HG02840 (cell line): ENCODE measurements around the gene APBB2.

Experiments
- ATAC-seq: cut with Tn5 transposase; IDR thresholded peaks from one replicate; pipeline ENCODE4 v1.9.1; 2021; ENCODE audit warnings: mild to moderate bottlenecking, moderate library complexity, moderate number of reproducible peaks; ENCODE audit not compliant: unreplicated experiment, low FRiP score

Gene APBB2

DNA sequence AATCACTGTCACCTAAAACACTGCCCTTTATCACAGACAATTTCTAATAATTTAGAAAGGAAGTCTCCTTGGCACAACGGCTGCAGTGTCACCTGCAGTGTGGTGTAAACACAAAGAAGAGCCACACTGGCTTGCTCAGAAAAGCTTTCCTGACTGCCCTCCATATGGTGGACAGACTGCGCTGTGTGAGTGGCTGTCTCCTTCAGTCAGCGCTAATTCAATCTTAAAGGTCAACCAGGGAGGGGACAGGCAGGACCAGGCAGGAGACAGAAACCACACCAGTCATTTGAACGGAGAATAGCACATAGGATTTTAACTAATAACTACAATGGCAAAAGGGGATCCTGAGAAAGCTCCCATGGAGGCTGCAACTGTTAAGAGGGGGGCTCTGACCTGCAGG lies 332.5 kb downstream of the APBB2 start:
- no peak for ATAC-seq

DNA sequence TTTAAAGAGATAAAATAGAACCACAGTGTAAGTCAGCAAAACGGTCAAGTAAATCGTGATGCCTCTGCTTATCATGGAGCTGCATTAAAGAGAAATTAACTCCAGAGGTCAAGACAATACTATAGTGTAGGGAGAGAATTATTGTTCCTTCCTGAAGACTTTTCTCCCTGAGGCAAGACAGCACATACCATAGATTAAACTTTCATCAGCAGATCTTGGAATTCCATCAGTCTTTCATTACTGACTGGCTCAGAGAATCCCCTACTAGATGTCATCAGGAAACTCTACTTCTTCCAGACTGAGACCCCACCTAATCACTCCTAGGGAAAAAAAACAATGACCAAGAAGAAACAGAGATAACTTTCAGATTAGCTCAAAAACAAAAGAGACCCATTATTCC lies 333.2 kb downstream of the APBB2 start:
- ATAC-seq: no peak

DNA sequence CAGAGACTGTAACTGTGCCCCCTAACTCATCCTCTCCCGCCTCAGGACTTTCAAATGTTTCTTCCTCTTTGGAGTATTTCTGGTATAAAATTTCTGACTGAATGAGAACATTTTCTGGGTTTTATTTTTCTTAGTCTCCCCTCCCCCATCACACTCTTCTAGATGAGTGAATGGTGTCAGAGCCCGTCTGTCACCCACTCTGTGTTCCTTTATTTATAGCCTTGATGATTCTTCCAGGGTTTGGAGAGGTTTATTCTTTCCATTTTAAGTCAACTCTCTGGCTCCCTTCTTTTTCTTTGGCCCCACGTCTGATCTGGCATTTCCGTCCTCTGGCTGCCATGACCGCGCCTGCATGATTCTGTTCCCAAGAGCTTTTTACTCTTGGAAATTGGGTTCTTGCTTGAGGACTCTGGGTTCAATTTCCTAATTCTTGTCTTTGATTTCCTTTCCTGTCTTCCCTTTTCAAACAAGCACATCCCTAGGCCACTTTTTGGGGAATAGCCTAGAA lies 335.7 kb downstream of the APBB2 start:
- no peak for ATAC-seq

DNA sequence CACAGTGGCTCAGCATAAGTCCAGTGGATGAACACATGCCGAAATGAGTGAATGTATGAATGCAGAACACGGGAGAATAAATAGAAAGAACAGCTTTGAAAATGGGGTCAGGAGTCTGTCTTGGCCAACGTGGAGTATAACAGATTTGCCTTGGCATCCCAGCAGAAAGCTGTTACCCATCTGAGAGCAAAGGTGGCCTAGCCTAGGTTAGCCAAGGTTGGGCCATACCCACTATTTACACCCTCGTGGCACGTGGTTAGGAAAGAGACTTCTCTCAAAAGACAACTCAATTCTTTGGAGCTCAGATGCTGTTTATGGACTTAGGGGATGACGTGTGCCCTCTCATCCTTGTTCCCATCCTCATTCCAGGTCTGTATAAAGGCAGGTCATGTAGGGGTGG lies 337.3 kb downstream of the APBB2 start:
- ATAC-seq: no peak

DNA sequence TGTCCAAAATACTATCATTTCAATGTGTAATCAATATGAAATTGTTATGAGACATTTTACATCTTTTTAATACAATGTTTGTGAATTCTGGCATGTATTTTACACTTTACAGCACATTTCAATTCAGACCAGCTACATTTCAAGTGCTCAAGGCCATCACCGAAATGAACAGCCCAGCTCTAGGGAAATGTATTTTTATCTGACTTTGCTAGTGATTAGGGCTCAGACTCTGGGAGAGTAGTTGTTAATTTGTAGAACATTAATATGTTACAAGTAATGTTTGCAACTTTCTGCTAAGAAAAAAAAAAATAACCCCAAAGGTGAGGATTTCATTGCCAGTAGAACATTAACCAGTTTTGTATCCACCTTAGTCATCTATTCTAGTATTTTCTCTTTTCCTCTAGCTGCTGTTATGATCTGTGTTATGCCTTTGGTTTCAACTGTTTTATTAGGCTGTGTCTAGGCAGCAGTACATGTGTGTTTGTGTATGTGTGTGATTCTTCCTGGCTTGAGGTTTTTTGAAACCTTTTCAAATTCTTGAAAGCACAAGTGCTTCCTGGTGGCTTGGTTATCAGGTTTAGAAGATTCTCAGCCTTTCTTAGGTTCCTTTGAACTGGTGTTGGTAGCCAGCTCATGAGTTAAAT lies 338.7 kb downstream of the APBB2 start:
- no peak for ATAC-seq

DNA sequence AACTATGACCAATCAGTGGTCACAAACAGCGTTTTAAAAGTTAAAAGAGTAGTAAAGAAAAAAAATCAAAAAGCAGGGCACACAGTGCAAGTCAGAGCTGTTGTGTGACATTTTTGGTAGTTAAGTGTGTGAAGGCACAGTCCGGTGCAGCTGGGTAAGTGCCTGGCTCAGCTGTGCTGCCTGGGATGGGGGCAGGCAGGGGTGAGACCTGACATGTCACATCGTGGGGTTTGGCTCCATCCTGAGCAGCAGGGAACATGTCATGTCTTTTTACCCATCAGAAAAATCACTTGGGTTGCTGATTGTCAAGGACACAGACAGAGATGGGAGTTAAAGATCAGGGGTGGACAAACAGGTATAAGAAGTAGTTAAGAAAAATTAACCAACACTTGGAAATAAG lies 339.4 kb downstream of the APBB2 start:
- ATAC-seq: no peak

DNA sequence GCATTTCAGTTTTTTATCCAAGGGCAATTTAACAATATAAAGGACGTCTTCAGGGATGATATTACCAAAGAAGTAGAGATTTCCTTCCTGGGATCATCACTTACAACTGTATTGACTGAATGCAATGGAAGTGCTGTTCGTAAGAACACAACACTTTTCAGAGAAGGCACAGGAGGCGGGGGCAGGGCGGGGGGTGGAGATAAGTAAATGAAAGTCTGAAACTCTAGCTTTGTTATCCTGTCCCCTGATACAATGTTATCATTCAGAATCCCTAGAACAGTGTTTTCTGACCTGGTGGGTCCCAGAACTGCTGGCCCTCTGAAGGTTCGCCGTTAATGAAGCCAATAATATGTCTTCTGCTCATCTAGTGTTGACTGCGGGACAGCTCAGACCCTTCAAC lies 340.0 kb downstream of the APBB2 start:
- ATAC-seq: no peak

DNA sequence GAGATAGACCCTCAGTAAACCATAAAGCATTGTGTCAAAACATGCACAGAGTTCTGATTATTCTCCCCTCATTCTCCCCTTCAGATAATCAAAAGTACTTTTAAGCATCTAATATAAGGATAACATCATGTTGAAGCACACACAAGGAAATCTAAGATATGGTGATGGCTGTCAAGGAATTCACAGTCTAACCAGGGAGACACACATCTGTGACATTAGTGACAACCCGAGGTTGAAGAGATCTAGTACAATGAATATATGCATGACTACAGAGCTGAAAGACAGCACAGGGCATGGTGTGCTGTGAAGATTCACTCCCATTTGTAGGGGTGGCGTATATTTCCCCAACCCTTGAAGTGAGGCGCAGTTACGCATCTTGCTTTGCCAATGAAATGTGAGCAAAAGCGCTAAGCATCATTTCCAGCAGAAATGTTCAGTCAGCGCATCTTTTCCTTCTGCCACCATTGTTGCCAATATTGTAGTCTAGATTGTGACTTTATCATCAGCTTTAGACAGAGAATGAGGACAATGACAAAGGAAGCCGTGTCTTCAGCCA lies 342.6 kb downstream of the APBB2 start:
- ATAC-seq: no peak

DNA sequence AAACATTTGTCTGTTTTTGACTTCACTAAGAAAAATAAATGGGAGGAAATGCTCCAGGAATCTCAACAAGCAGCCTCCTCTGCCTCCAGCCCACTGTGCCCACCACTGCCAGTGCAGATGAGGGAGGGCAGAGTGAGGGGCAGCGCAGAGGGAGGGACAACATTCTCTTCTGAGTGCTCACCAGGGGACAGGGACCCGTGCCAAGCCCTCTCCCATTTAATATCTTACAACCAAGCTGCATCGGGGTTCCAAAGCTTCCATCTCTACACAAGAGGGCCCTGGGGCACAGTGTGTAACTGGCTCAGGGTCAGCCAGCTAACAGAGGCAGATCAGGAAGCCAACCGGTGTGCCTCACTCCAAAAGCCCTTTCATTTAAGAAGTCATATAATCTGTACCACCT lies 344.2 kb downstream of the APBB2 start:
- ATAC-seq: no peak

DNA sequence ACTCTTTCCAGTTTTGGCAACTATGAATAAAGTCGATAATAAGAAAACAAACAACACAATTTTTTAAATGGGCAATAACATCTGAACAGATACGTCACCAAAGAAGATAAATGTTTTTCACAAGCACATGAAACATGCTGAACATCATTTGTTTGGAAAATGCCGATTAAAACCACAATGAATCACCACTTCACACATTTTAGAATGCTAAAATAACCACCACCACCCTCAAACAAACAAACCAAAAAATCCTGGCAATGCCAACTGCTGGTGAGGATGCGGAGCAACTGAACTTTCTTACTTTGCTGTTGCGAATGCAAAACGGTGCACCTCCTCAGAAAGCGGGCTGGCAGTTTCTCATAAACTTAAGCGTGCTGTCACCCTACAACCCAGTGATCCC lies 348.6 kb downstream of the APBB2 start:
- ATAC-seq: no peak

DNA sequence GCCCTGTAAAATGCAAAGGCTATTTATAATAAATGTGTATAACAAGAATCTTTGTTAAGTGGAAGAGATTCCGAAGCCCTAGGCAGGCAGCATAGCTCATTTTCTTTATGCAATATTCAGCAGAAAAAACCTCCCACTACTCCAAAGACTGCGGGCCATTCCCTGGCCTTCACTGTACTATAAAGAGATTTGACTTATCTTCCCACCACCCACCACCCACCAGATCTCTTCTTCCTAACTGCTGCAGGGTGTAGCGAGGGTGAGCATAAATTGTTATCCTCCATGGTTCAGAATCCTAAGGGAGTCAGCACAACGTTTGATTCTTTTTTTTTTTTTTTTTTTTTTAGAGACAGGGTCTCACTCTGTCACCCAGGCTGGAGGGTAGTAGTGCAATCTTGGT lies 349.8 kb downstream of the APBB2 start:
- ATAC-seq: no peak

DNA sequence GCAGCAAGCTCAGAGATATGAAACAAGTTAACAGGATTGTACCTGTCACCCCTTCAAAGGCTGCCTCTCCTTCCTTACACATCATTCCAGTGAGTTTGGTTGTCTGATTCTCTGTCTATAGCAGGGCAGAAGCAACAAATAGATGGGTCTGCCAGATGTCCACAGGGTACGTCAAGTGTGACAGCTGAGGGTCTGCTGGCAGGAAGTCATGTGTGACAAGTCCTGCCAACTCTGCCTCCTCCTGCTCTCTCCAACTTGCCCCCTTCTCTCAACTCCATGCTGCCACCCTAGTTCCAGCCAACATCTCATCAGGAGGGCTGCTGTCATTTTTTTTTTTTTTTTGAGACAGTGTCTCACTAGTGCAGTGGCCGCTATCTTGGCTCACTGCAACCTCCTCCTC lies 355.4 kb downstream of the APBB2 start:
- no peak for ATAC-seq

DNA sequence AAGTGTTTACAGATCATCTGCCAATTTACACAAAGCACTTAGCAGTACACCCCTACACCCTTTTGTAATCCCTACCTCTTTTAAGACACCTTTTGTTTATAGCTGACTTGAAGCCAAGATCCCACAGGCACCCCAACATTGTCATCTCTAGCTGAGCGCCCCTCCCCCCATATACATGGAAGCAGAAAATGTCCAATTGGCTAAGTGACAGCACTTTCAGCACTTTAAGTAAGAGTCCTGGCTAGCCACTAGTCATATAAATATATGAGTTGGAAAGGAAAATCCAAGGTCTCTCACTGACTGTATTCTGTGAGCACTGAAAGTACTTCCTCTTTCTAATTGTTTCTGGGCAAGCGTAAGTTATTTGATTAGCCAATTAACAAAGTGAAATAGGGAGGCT lies 356.4 kb downstream of the APBB2 start:
- no peak for ATAC-seq

DNA sequence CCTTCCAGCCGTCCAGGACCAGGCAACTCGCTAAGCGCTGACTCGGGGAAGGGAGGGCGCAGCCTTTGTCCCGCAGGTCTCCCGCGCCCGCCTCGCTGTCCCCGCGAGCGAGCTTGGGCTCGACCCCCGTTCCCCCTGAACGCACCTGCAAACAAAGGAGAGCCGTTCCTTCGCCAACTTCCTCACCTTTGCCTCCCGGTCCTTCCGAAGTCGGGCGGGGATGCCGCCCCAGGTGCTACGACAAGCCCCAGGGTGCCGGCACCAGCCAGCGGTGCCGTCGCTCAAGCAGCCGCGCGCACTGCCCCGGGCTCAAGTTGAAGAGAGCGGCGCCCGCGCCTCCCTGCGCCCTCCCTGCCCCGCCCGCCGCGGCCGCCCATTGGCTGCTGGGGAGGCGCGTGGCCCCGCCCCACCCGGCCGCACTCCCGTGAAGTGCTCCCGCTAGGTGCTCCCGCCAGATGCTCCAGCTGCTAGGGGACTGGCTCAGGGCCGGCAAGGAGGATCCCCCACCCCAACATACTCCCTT lies 357.4 kb downstream of the APBB2 start:
- peak; percentile 88 for ATAC-seq

DNA sequence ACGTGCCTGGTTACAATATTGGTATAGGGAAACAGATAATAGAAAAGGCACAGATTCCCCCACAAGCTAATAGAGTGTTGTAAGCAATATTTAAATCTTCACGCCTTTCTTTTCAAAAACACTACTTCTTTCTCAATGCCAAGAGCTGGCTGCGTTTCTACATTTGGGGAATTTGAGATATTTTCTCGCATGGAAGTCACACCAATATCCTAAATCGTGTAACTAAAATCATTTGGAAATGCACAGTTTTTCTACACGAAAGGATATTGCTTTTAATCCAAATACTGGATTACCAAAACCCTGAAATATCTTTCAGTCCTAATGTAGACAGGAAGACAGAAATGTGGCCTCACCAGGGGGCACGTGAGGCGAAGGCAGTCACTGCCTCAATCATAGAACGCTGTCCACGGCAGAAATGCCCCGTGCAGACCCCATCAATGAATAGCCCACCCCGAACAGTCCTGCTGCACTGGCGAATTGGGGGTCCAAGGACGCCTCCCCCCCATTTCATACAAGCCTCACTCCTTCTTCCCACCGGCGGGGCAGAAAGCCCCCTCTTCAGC lies 358.0 kb downstream of the APBB2 start:
- no peak for ATAC-seq

DNA sequence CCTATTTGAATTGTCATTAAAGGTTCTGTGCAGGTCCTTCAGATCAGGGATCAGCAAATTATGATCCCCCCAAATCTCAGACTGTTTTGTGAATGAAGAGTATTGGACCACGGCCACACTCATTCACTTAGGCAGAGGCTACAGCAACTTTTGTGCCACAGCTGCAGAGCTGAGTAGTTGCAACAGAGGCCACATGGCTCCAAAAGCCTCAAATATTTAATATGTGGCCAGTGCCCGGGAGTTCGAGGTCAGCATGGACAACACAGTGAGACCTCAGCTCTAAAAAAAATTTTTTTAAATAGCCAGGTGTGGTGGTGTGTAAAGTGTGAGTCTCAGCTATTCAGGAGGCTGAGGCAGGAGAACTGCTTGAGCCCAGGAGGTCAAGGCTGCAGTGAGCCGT lies 363.8 kb downstream of the APBB2 start:
- no peak for ATAC-seq

DNA sequence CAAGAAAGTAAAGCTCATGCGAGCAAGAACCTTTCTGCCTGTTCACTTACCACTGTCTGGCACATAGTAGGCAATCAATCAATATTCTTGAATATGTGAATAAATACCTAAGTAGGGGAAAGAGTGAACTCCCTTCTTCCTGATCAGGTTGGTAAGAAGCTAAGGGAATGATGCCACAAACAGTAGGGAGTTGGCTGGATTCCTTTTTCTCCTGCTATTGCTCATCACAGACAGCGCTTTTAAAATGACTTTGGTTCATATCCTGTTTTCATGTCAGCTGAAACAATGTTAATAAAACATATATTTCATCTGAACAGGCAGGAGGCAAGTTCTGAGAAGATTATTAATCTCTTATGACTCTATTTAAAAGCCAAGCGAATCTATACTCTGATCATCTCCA lies 365.4 kb downstream of the APBB2 start:
- ATAC-seq: no peak

DNA sequence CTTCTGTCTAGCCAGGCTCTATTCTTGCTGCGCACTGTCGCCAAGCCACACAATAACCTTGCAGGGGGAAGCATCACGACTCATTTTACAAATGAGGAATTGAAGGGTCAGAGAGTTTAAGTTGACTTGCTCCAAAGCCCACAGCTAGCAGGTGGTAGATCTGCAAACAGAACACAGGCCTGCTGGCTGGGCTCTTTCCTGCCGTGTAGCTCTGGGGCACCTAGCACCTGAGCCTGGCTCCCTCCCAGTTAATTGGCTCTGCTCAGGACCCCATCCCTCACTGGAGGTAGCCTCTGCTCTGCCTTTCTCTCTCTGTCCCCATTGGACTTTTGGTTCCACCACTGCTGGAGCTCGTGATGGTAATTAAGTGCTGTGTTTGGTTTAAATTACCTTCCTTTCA lies 366.1 kb downstream of the APBB2 start:
- ATAC-seq: no peak

DNA sequence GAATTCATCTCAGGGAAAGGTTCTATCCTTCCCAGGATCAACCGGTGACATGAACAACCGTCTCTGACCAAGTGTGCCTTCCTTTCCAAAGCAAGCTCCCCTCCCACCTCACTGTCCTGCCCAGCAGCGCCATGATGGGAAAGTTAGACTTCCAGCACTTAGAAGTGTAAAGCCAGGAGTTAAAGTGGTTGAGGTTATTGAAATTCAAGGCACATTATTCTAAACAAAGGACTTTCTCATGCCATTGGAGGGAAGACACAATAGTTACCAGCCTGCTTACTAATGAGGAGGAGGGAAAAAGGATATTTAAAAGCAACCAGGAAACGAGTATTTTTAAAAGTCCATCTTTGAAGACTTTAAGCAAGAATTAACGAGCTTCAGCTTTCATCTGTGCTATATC lies 367.8 kb downstream of the APBB2 start:
- ATAC-seq: no peak

DNA sequence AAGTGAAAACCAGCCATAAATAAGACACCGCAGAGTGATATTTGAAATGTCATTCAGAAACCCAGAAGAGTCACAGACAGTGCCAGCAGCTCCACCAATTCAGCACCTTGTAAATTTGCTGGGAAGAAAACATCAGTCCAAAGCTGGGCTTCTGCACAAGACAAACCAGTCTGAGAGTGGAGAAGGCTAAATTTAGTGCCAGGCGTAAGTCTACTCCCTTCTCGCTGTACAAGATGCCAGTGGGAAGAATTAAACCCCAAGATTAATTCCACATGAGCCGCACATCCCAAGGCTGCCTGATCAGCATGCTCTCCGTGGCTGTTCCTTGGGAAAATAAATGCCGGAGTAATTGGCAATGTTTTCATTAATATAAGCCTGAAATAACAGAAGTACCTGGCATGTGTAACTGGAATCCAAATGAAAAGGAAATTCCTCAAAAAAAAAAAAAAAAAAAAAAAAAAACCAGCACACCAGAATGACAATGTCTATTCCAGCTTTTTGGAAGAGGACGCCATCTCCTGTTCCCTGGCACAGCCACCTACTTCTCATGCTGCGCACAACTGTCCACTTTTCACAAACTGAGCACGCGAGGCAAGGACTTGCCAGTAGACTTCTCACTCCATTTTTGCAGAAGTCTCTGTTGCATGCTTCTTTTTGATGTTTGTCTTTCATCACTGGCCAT lies 369.0 kb downstream of the APBB2 start:
- ATAC-seq: no peak

DNA sequence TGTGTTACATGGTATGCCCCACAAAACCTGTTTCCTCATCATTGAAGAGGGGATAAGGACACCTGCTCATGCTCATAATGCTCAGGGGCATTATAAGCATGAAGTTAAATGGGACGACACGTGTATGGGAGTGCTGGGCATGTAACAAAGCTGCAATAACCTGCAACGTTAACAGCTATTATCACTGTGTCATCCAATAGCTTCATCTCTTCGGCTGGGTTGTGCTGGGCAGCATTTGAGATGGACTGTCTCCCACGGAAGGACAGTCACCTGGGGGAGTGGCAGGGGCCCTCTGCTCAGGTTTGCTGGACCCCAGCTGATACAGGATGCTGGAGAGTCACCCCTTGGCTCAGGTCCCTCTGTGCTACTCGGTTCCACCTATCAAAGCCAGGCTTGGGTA lies 370.1 kb downstream of the APBB2 start:
- ATAC-seq: no peak

DNA sequence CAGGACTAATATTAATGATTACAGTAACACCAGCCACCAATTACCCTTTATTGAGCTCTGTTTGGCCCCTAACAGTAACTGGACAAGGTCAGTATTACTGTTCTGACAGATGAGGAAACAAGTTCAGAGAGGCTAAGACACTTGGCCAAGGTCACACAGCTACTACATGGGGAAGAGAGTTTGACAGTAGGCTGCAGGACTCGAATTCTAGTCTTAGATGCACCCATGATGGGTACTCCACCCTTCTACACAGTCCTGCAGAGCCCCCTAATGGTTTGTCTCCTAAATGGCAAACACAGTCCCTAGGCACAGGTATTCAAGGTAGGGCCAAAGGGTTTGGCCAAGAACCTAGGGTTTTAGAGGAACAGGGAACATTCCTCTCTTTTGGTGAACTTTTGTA lies 370.6 kb downstream of the APBB2 start:
- no peak for ATAC-seq
